HepG2 (cell line): ENCODE data around the gene SPINDOC. TPM values are rescaled to one million over a fixed set of nuclear protein-coding genes. Genes with fewer than 3 reads are reported as not detected.

Experiments
- ATAC-seq: fragments of 200-7000 bp; cut with Tn5 transposase; 3 replicates; pipeline ENCODE4 v1.9.1; 2020; ENCODE audit warnings: mild to moderate bottlenecking, moderate library complexity
- BruUV-seq: library from RNA; stranded (reverse); fragments of 400-500 nt; replicated peaks from 2 replicates; lab custom pipeline; 2021; lab: Mats Ljungman, UMichigan
- CTCF ChIA-PET: fragments of 300-600 bp; formaldehyde crosslinking; extraction: SDS; loops from one replicate; lab custom pipeline; 2021; ENCODE audit warnings: low total read pairs, inconsistent platforms, low intra/inter-chr PET ratio; lab: Yijun Ruan, JAX
- POLR2A ChIA-PET: fragments of 350-600 bp; sonication (Branson Sonifier 250); formaldehyde crosslinking; loops from one replicate; lab custom pipeline; 2020; ENCODE audit warnings: antibody characterized with exemption, inconsistent platforms; lab: Yijun Ruan, JAX
- DNase-seq: peaks from one replicate; pipeline ENCODE4 v3.0.0-alpha.2; 2015; ENCODE audit warnings: low spot score
- FAIRE-seq: peaks from 3 replicates; lab custom pipeline; 2011; peaks lifted over from hg19 to GRCh38; lab: Jason Lieb, UNC
- H2AFZ ChIP-seq: one replicate; pipeline ENCODE4 v1.6.1; 2011; ENCODE audit warnings: low read length, inconsistent platforms
- H3K27ac ChIP-seq: fragments of 300-600 bp; 3 replicates; pipeline ENCODE4 v1.8.0; 2011; ENCODE audit warnings: mixed run types, mild to moderate bottlenecking, mixed read lengths, low read length, inconsistent platforms; ENCODE audit not compliant: insufficient read depth; ENCODE audit errors: extremely low read length
- H3K27me3 ChIP-seq, 2 experiments: fragments of 200-600 bp in 1 of 2; 2 replicates in 1 of 2; 3 replicates in 1 of 2; pipeline versions ENCODE4 v1.6.0 to v1.8.0; 2011; ENCODE audit warnings: low read length in 2 of 2, mild to moderate bottlenecking in 2 of 2, moderate library complexity in 2 of 2, inconsistent platforms in 1 of 2; ENCODE audit not compliant: insufficient read depth in 2 of 2, control insufficient read depth in 1 of 2
- H3K36me3 ChIP-seq, 2 experiments: fragments of 200-600 bp in 1 of 2; replicated peaks in 1 of 2; 2 replicates in 1 of 2; 3 replicates in 1 of 2; pipeline versions ENCODE4 v1.5.1 to v1.8.0; 2011; ENCODE audit warnings: low read length in 2 of 2, inconsistent platforms in 1 of 2; ENCODE audit not compliant: insufficient read depth in 2 of 2, control insufficient read depth in 1 of 2
- H3K4me1 ChIP-seq: 2 replicates; pipeline ENCODE4 v1.5.1; 2012; ENCODE audit warnings: low read length, inconsistent platforms; ENCODE audit not compliant: insufficient read depth
- H3K4me2 ChIP-seq: 2 replicates; pipeline ENCODE4 v1.6.0; 2011; ENCODE audit warnings: low read depth, low read length, inconsistent platforms
- H3K4me3 ChIP-seq, 3 experiments: fragments of 200-600 bp in 1 of 3; sonication (generic), shearing (Covaris generic) in 1 of 3; replicated peaks in 1 of 3; 2 replicates each; pipeline ENCODE4 v1.5.1; 2011 to 2016; ENCODE audit warnings: low read length in 3 of 3, inconsistent platforms in 2 of 3, low read depth in 2 of 3, mild to moderate bottlenecking in 2 of 3, control low read depth in 1 of 3, mixed read lengths in 1 of 3; ENCODE audit not compliant: insufficient read depth in 1 of 3
- H3K79me2 ChIP-seq: one replicate; pipeline ENCODE4 v1.6.1; 2011; ENCODE audit warnings: low read length, inconsistent platforms; ENCODE audit not compliant: insufficient read depth
- H3K9ac ChIP-seq: 2 replicates; pipeline ENCODE4 v1.6.0; 2011; ENCODE audit warnings: mild to moderate bottlenecking, low read depth, low read length, inconsistent platforms; ENCODE audit not compliant: insufficient read depth
- H3K9me3 ChIP-seq: 2 replicates; pipeline ENCODE4 v1.5.1; 2012; ENCODE audit warnings: mild to moderate bottlenecking, low read length
- H4K20me1 ChIP-seq: 2 replicates; pipeline ENCODE4 v1.6.0; 2011; ENCODE audit warnings: inconsistent platforms, mild to moderate bottlenecking, low read length, moderate library complexity; ENCODE audit not compliant: insufficient read depth
- ATM ChIP-seq: fragments of 450-650 bp; IDR thresholded peaks from 2 replicates; pipeline ENCODE4 v1.7.1; 2017; ENCODE audit warnings: mild to moderate bottlenecking, borderline replicate concordance
- KDM6A ChIP-seq: IDR thresholded peaks from 2 replicates; pipeline ENCODE4 v1.6.1; 2016; ENCODE audit warnings: low read depth
- POGZ ChIP-seq: sonication (generic); formaldehyde crosslinking; IDR thresholded peaks from 2 replicates; pipeline ENCODE4 v1.4.0; 2020; ENCODE audit warnings: mild to moderate bottlenecking, missing genetic modification reagents
- U2AF2 ChIP-seq: fragments of 200-400 bp; formaldehyde crosslinking; IDR thresholded peaks from 2 replicates; pipeline ENCODE4 v1.6.1; 2017; ENCODE audit warnings: low read depth, mild to moderate bottlenecking, low read length
- ZNF644 ChIP-seq: IDR thresholded peaks from 2 replicates; pipeline ENCODE4 v1.6.1; 2016; ENCODE audit warnings: low read depth
- ZNF674 ChIP-seq: sonication (generic); formaldehyde crosslinking; IDR thresholded peaks from 2 replicates; pipeline ENCODE4 v1.5.0; 2020; ENCODE audit warnings: low read depth, mild to moderate bottlenecking, missing genetic modification reagents
- ZNF737 ChIP-seq: sonication (generic); formaldehyde crosslinking; IDR thresholded peaks from 2 replicates; pipeline ENCODE4 v1.5.0; 2020; ENCODE audit warnings: missing genetic modification reagents, mild to moderate bottlenecking, borderline replicate concordance
- ZNF782 ChIP-seq: sonication (generic); formaldehyde crosslinking; IDR thresholded peaks from 2 replicates; pipeline ENCODE4 v1.4.0; 2020; ENCODE audit warnings: missing genetic modification reagents, mild to moderate bottlenecking, borderline replicate concordance
- in situ Hi-C: cut with HindIII; loops from 2 replicates; pipeline ENCODE4 v1.10.0; 2017; ENCODE audit warnings: low pct_unique_long_range_greater_than_20kb; ENCODE audit not compliant: extremely low pct_ligation_motif_present
- intact Hi-C: fragments of 100-400 bp; cut with micrococcal nuclease; formaldehyde crosslinking; loops from one replicate; pipeline ENCODE4 v1.10.0; 2022; ENCODE audit not compliant: unreplicated experiment
- polyA plus RNA-seq, 8 experiments: library from polyadenylated mRNA; depleted of rRNA in 3 of 8; stranded (reverse) in 7 of 8; unstranded in 1 of 8; fragments of >200 nt; fragmentation: Illumina TruSeq in 4 of 8; extraction: Trizol in 4 of 8; gene quantifications; 2 replicates each; pipeline versions ENCODE4 v1.2.1 to v1.2.3, GENCODE V29; 2011 to 2016; ENCODE audit warnings: low read depth in 4 of 8, missing spikeins in 1 of 8, mixed read lengths in 1 of 8; ENCODE audit not compliant: insufficient read depth in 1 of 8
- total RNA-seq, 5 experiments: library from RNA; depleted of rRNA; stranded (reverse); fragments of >200 nt; fragmentation: Illumina TruSeq; extraction: Trizol; gene quantifications; 2 replicates each; pipeline ENCODE4 v1.2.3, GENCODE V29; 2016; ENCODE audit warnings: low read depth in 1 of 5
- TF ChIP-seq, protein P1 (sequence below): sonication (generic); formaldehyde crosslinking; IDR thresholded peaks from 2 replicates; pipeline ENCODE4 v1.4.0; 2020; ENCODE audit warnings: low read depth, mild to moderate bottlenecking, missing genetic modification reagents
- TF ChIP-seq, protein P2 (sequence below): IDR thresholded peaks from 2 replicates; pipeline ENCODE4 v1.6.1; 2012; ENCODE audit warnings: low read depth, low read length, improper control_type of control experiment

SPINDOC gene
- total and polyA plus RNA-seq, 2 of the 13 experiments (the other 11 are each of a cell fraction or from before 2014, with no cell fraction given) = 21.4 to 29.9 TPM

DNA sequence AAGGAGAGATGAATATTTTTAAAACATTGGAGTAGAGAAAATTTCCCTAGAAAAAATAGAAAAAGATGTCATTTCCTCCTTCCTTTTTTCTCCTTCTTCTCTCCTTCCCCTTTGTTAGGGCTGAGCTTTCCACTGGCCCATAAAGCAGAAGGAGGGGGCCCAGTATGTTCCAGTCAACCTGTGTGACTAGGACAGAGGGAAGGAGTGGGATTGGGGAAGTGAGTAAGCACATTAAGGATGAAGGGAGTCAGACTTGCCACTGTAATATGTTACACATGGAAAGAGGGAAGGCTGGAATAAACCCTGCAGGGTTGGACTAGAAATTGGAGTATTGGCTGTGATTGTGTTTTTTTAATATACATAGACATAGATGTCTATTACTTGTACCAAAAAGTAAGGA is 20.1 kb upstream of the SPINDOC start:
- no peak overlapping the region for H3K27ac ChIP-seq
- no peak for TF ChIP-seq KDM6A
- TF ChIP-seq ZNF782 = no peak
- TF ChIP-seq ZNF737 (CRISPR knock-in tag) = no peak
- TF ChIP-seq ZNF674 (CRISPR knock-in tag) = no peak
- TF ChIP-seq U2AF2 = no peak
- TF ChIP-seq, protein P1, sequence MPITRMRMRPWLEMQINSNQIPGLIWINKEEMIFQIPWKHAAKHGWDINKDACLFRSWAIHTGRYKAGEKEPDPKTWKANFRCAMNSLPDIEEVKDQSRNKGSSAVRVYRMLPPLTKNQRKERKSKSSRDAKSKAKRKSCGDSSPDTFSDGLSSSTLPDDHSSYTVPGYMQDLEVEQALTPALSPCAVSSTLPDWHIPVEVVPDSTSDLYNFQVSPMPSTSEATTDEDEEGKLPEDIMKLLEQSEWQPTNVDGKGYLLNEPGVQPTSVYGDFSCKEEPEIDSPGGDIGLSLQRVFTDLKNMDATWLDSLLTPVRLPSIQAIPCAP (CRISPR knock-in tag) = no peak
- no peak for TF ChIP-seq POGZ (CRISPR knock-in tag)
- TF ChIP-seq, protein P2, sequence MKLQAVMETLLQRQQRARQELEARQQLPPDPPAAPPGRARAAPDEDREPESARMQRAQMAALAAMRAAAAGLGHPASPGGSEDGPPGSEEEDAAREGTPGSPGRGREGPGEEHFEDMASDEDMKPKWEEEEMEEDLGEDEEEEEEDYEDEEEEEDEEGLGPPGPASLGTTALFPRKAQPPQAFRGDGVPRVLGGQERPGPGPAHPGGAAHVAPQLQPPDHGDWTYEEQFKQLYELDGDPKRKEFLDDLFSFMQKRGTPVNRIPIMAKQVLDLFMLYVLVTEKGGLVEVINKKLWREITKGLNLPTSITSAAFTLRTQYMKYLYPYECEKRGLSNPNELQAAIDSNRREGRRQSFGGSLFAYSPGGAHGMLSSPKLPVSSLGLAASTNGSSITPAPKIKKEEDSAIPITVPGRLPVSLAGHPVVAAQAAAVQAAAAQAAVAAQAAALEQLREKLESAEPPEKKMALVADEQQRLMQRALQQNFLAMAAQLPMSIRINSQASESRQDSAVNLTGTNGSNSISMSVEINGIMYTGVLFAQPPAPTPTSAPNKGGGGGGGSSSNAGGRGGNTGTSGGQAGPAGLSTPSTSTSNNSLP = no peak
- no peak for TF ChIP-seq ZNF644 (CRISPR knock-in tag)
- TF ChIP-seq ATM = no peak
- TF ChIP-seq, all 625 proteins: peak for 0
- no peak for DNase-seq
- Histone ChIP-seq H3K9me3 (peaks cover 12% of the 10 kb centered on the region), H3K4me1 (no peaks in the 10 kb centered on the region), H3K4me2 (no peak overlapping the region), H3K9ac (no peak overlapping the region), H2AFZ (no peak overlapping the region), H3K36me3 (no peaks in the 10 kb centered on the region), H3K27me3 (no peaks in the 10 kb centered on the region), H3K4me3 (no peak overlapping the region), H3K79me2 (no peaks in the 10 kb centered on the region), H4K20me1 (no peaks in the 10 kb centered on the region)
- BruUV-seq = no TSS peak
- in situ Hi-C loops = no loop called here
- no peak for ATAC-seq
- intact Hi-C loops = no loop called here
- CTCF ChIA-PET = no interaction called here
- no peak for FAIRE-seq
- POLR2A ChIA-PET = no interaction called here
